H1 (cell line): ENCODE data around the gene ENKUR. TPM values are rescaled to one million over a fixed set of nuclear protein-coding genes. Genes with fewer than 3 reads are reported as not detected.

Experiments
- CTCF ChIA-PET: fragments of 300-600 bp; sonication (Branson Sonifier 250); formaldehyde crosslinking; loops from one replicate; lab custom pipeline; 2021; ENCODE audit not compliant: partially characterized antibody; lab: Charles Lee
- POLR2A ChIA-PET: fragments of 300-600 bp; sonication (Branson Sonifier 250); formaldehyde crosslinking; loops from one replicate; lab custom pipeline; 2021; ENCODE audit warnings: inconsistent platforms; ENCODE audit not compliant: partially characterized antibody; lab: Charles Lee
- DNase-seq, 2 experiments: peaks; one replicate each; pipeline versions ENCODE4 v3.0.0 to v3.0.0-alpha.2; 2010 to 2022; ENCODE audit warnings: low spot score in 2 of 2, low read depth in 1 of 2, mixed read lengths in 1 of 2
- FAIRE-seq: peaks from 2 replicates; lab custom pipeline; 2011; peaks lifted over from hg19 to GRCh38; lab: Jason Lieb, UNC
- H2AFZ ChIP-seq: 2 replicates; pipeline ENCODE4 v1.8.1; 2012; ENCODE audit warnings: low read length, inconsistent platforms
- H2AK5ac ChIP-seq: 2 replicates; pipeline ENCODE4 v1.6.1; 2013; ENCODE audit warnings: low read depth, low read length
- H2BK120ac ChIP-seq: replicated peaks from 2 replicates; pipeline ENCODE3; 2013; ENCODE audit warnings: low read depth, low read length, inconsistent platforms
- H2BK12ac ChIP-seq: 2 replicates; pipeline ENCODE4 v1.6.1; 2013; ENCODE audit warnings: low read depth, low read length
- H2BK15ac ChIP-seq: 2 replicates; pipeline ENCODE4 v1.6.1; 2013; ENCODE audit warnings: low read length
- H2BK20ac ChIP-seq: 2 replicates; pipeline ENCODE4 v1.6.1; 2013; ENCODE audit warnings: low read length
- H2BK5ac ChIP-seq: 2 replicates; pipeline ENCODE4 v1.6.1; 2013; ENCODE audit warnings: low read depth, low read length
- H3K14ac ChIP-seq: 2 replicates; pipeline ENCODE4 v1.6.1; 2013; ENCODE audit warnings: inconsistent platforms; ENCODE audit not compliant: insufficient read length
- H3K18ac ChIP-seq: 2 replicates; pipeline ENCODE4 v1.6.1; 2013; ENCODE audit warnings: low read length; ENCODE audit errors: extremely low read depth
- H3K23ac ChIP-seq: 2 replicates; pipeline ENCODE4 v1.6.1; 2013; ENCODE audit warnings: inconsistent platforms; ENCODE audit not compliant: insufficient read length
- H3K23me2 ChIP-seq: 2 replicates; pipeline ENCODE4 v1.6.1; 2013; ENCODE audit warnings: low read depth, low read length
- H3K27ac ChIP-seq: 2 replicates; pipeline ENCODE4 v1.6.1; 2011; ENCODE audit warnings: low read depth, low read length, inconsistent platforms
- H3K27me3 ChIP-seq, 4 experiments: replicated peaks in 1 of 4; 1 replicate in 1 of 4; 2 replicates in 3 of 4; pipeline versions ENCODE4 v1.6.1 to v1.8.1; 2011 to 2013; ENCODE audit warnings: low read length in 3 of 4, mild to moderate bottlenecking in 3 of 4, inconsistent platforms in 2 of 4, mixed read lengths in 2 of 4, moderate library complexity in 1 of 4; ENCODE audit not compliant: control insufficient read depth in 3 of 4, insufficient read depth in 3 of 4; ENCODE audit errors: extremely low read depth in 1 of 4
- H3K36me3 ChIP-seq, 4 experiments: 2 replicates each; pipeline versions ENCODE4 v1.6.1 to v1.8.1; 2011 to 2013; ENCODE audit warnings: mild to moderate bottlenecking in 4 of 4, low read length in 3 of 4, moderate library complexity in 2 of 4, control low read depth in 1 of 4, inconsistent platforms in 1 of 4; ENCODE audit not compliant: insufficient read depth in 4 of 4, control insufficient read depth in 2 of 4
- H3K4ac ChIP-seq: replicated peaks from 2 replicates; pipeline ENCODE3; 2013; ENCODE audit warnings: low read length, low read depth, mixed read lengths, inconsistent platforms; ENCODE audit not compliant: insufficient read length
- H3K4me1 ChIP-seq, 4 experiments: replicated peaks in 1 of 4; 1 replicate in 1 of 4; 2 replicates in 3 of 4; pipeline versions ENCODE4 v1.6.1 to v1.8.1; 2011 to 2013; ENCODE audit warnings: low read length in 3 of 4, inconsistent platforms in 2 of 4, mixed read lengths in 1 of 4; ENCODE audit not compliant: insufficient read depth in 4 of 4, control insufficient read depth in 3 of 4
- H3K4me2 ChIP-seq, 2 experiments: 2 replicates each; pipeline versions ENCODE4 v1.6.1 to v1.8.1; 2011 to 2013; ENCODE audit warnings: low read depth in 2 of 2, low read length in 2 of 2, control low read depth in 1 of 2, inconsistent platforms in 1 of 2, mild to moderate bottlenecking in 1 of 2; ENCODE audit not compliant: insufficient read depth in 1 of 2
- H3K4me3 ChIP-seq, 4 experiments: fragments of 200-600, 300-600 bp in 1 of 4; sonication (generic), shearing (Covaris generic), sonication (Bioruptor Twin) in 1 of 4; 2 replicates each; pipeline versions ENCODE4 v1.5.1 to v1.8.1; 2011 to 2016; ENCODE audit warnings: low read length in 4 of 4, low read depth in 3 of 4, control low read depth in 2 of 4, inconsistent platforms in 2 of 4, mild to moderate bottlenecking in 2 of 4, mixed read lengths in 1 of 4, moderate library complexity in 1 of 4; ENCODE audit not compliant: insufficient read depth in 2 of 4; ENCODE audit errors: extremely low read depth in 1 of 4
- H3K56ac ChIP-seq: replicated peaks from 2 replicates; pipeline ENCODE3; 2013; ENCODE audit warnings: low read depth, mild to moderate bottlenecking, mixed read lengths, low read length, inconsistent platforms; ENCODE audit not compliant: insufficient read length
- H3K79me1 ChIP-seq: 2 replicates; pipeline ENCODE4 v1.6.1; 2013; ENCODE audit warnings: low read depth, low read length, control low read depth
- H3K79me2 ChIP-seq, 2 experiments: 2 replicates each; pipeline versions ENCODE4 v1.6.1 to v1.8.1; 2012 to 2013; ENCODE audit warnings: low read length in 2 of 2, mild to moderate bottlenecking in 2 of 2, inconsistent platforms in 1 of 2; ENCODE audit not compliant: insufficient read depth in 2 of 2, control insufficient read depth in 1 of 2
- H3K9ac ChIP-seq, 4 experiments: replicated peaks in 1 of 4; 1 replicate in 1 of 4; 2 replicates in 3 of 4; pipeline versions ENCODE4 v1.6.1 to v1.8.1; 2011 to 2013; ENCODE audit warnings: low read depth in 3 of 4, low read length in 3 of 4, control low read depth in 2 of 4, mild to moderate bottlenecking in 2 of 4, moderate library complexity in 2 of 4, inconsistent platforms in 1 of 4; ENCODE audit errors: extremely low read depth in 1 of 4
- H3K9me3 ChIP-seq, 2 experiments: 2 replicates each; pipeline versions ENCODE4 v1.6.1 to v1.8.1; 2012 to 2013; ENCODE audit warnings: mild to moderate bottlenecking in 2 of 2, moderate library complexity in 2 of 2, control low read depth in 1 of 2, inconsistent platforms in 1 of 2, low read depth in 1 of 2, low read length in 1 of 2, mixed read lengths in 1 of 2; ENCODE audit not compliant: insufficient read depth in 2 of 2
- H4K20me1 ChIP-seq, 2 experiments: replicated peaks in 1 of 2; 2 replicates each; pipeline versions ENCODE3 to v1.8.1; 2011 to 2013; ENCODE audit warnings: inconsistent platforms in 2 of 2, low read length in 2 of 2, mild to moderate bottlenecking in 1 of 2; ENCODE audit not compliant: insufficient read depth in 2 of 2, control insufficient read depth in 1 of 2
- H4K5ac ChIP-seq: 2 replicates; pipeline ENCODE4 v1.6.1; 2013; ENCODE audit warnings: low read length, low read depth, mixed read lengths, inconsistent platforms; ENCODE audit not compliant: insufficient read length
- H4K8ac ChIP-seq: 2 replicates; pipeline ENCODE4 v1.8.0; 2013; ENCODE audit warnings: mild to moderate bottlenecking, moderate library complexity, low read length, inconsistent platforms; ENCODE audit not compliant: insufficient read depth; ENCODE audit errors: extremely low read depth
- H4K91ac ChIP-seq: replicated peaks from 2 replicates; pipeline ENCODE3; 2013; ENCODE audit warnings: low read length, mixed read lengths, inconsistent platforms; ENCODE audit not compliant: insufficient read length
- BRCA1 ChIP-seq: IDR thresholded peaks from 2 replicates; pipeline ENCODE4 v1.6.1; 2012; ENCODE audit warnings: low read depth, low read length, improper control_type of control experiment
- CTCF ChIP-seq, 3 experiments: IDR thresholded peaks; 1 replicate in 2 of 3; 2 replicates in 1 of 3; pipeline versions ENCODE4 v1.5.1 to v1.6.1; 2011; ENCODE audit warnings: low read length in 3 of 3, mild to moderate bottlenecking in 3 of 3, inconsistent platforms in 2 of 3, low read depth in 1 of 3, moderate library complexity in 1 of 3; ENCODE audit not compliant: insufficient read depth in 1 of 3; ENCODE audit errors: control extremely low read depth in 1 of 3
- EP300 ChIP-seq, 2 experiments: IDR thresholded peaks; 1 replicate in 1 of 2; 2 replicates in 1 of 2; pipeline ENCODE4 v1.6.1; 2011 to 2012; ENCODE audit warnings: low read depth in 2 of 2, low read length in 2 of 2, mild to moderate bottlenecking in 2 of 2, borderline replicate concordance in 1 of 2, inconsistent platforms in 1 of 2, moderate library complexity in 1 of 2
- FOSL1 ChIP-seq: IDR thresholded peaks from 2 replicates; pipeline ENCODE4 v1.6.1; 2011; ENCODE audit warnings: mild to moderate bottlenecking, low read depth, low read length, moderate library complexity; ENCODE audit not compliant: insufficient read depth
- GTF2F1 ChIP-seq: IDR thresholded peaks from 2 replicates; pipeline ENCODE4 v1.6.1; 2012; ENCODE audit warnings: low read depth, low read length, improper control_type of control experiment, borderline replicate concordance
- JUN ChIP-seq: IDR thresholded peaks from 2 replicates; pipeline ENCODE4 v1.6.1; 2011; ENCODE audit warnings: low read depth, mild to moderate bottlenecking, improper control_type of control experiment, low read length
- MAFK ChIP-seq: IDR thresholded peaks from 2 replicates; pipeline ENCODE4 v1.6.1; 2012; ENCODE audit warnings: low read depth, mild to moderate bottlenecking, improper control_type of control experiment, low read length
- POLR2A ChIP-seq, 2 experiments: IDR thresholded peaks; 1 replicate in 1 of 2; 2 replicates in 1 of 2; pipeline ENCODE4 v1.6.1; 2011; ENCODE audit warnings: low read depth in 2 of 2, low read length in 2 of 2, mild to moderate bottlenecking in 2 of 2; ENCODE audit errors: control extremely low read depth in 1 of 2
- RBBP5 ChIP-seq: IDR thresholded peaks from 2 replicates; pipeline ENCODE4 v1.7.1; 2012; ENCODE audit warnings: low read depth, mild to moderate bottlenecking, inconsistent platforms, low read length, moderate library complexity, borderline replicate concordance
- SP2 ChIP-seq: IDR thresholded peaks from 2 replicates; pipeline ENCODE4 v1.6.1; 2012; ENCODE audit warnings: mild to moderate bottlenecking, low read length, inconsistent platforms
- SP4 ChIP-seq: IDR thresholded peaks from 2 replicates; pipeline ENCODE4 v1.6.1; 2012; ENCODE audit warnings: low read length, inconsistent platforms
- TAF1 ChIP-seq: IDR thresholded peaks from 2 replicates; pipeline ENCODE4 v1.6.1; 2011; ENCODE audit warnings: mild to moderate bottlenecking, low read depth, low read length
- TEAD4 ChIP-seq: IDR thresholded peaks from 2 replicates; pipeline ENCODE4 v1.6.1; 2012; ENCODE audit warnings: low read depth, low read length, inconsistent platforms, mixed read lengths
- WGBS, 2 experiments: shearing (Covaris generic) in 1 of 2; methylation state at CpG; one replicate each; pipeline versions ENCODE4 v1.1.6 to v1.1.7; 2013 to 2015; ENCODE audit warnings: low lambda C conversion rate in 2 of 2, mixed read lengths in 2 of 2, inconsistent platforms in 1 of 2, low coverage in 1 of 2, missing lambda C conversion rate in 1 of 2; ENCODE audit not compliant: insufficient replicate concordance in 2 of 2, insufficient coverage in 1 of 2, insufficient read length in 1 of 2; ENCODE audit errors: extremely low coverage in 1 of 2, missing lambda C conversion rate in 1 of 2; 5-methylcytosine and 5-hydroxymethylcytosine counted together
- polyA plus RNA-seq, 7 experiments: library from polyadenylated mRNA; depleted of rRNA in 3 of 7; stranded (reverse) in 5 of 7; unstranded in 2 of 7; fragments of >200 nt in 5 of 7; fragments of 200-250 nt in 2 of 7; gene quantifications; 1 replicate in 5 of 7; 2 replicates in 1 of 7; 4 replicates in 1 of 7; pipeline versions ENCODE4 v1.2.1 to v1.2.3, GENCODE V29; 2011 to 2013; ENCODE audit warnings: missing spikeins in 2 of 7, mixed read lengths in 2 of 7
- total RNA-seq: library from RNA; stranded (reverse); fragmentation: NEBNext Ultra II Directional; extraction: Animal tissue kit (Norgen Biotek cat#: 25700); gene quantifications from 2 replicates; pipeline ENCODE4 v1.2.1, GENCODE V29; 2021

ENKUR gene
- total and polyA plus RNA-seq, 2 of the 8 experiments (the other 6 are each of a cell fraction or from before 2014, with no cell fraction given) = not detected

- peaks cover 1 to 5% (median 4%) of the 10 kb centered on the region in 4 experiments; a peak in 4 of 7 replicates for H3K4me1 ChIP-seq
- H3K27ac ChIP-seq = no peak overlapping the region
- no peak for TF ChIP-seq JUN
- no peak for TF ChIP-seq SP2
- TF ChIP-seq RBBP5 = no peak
- TF ChIP-seq CTCF (IDR thresholded peaks at IDR 0.05; ENCODE audit: control extremely low read depth in 1 of 3, insufficient read depth in 1 of 3, low read depth in 1 of 3, low read length in 3 of 3) = no peak
- no peak for TF ChIP-seq FOSL1
- TF ChIP-seq SP4 = no peak
- no peak for TF ChIP-seq TAF1
- no peak for TF ChIP-seq TEAD4
- TF ChIP-seq MAFK = no peak
- TF ChIP-seq GTF2F1 = no peak
- TF ChIP-seq EP300 (IDR thresholded peaks at IDR 0.05; ENCODE audit: borderline replicate concordance in 1 of 2, low read depth in 2 of 2, low read length in 2 of 2) = no peak
- TF ChIP-seq BRCA1 = no peak
- TF ChIP-seq POLR2A (IDR thresholded peaks at IDR 0.05; ENCODE audit: control extremely low read depth in 1 of 2, low read depth in 2 of 2, low read length in 2 of 2) = no peak
Observed at GRCh38 chr10:25063157-25063556, 47.2 kb upstream of the ENKUR start.

More at GRCh38 chr10:25063157-25063556, 47.2 kb upstream of the ENKUR start:
- H3K36me3 ChIP-seq = no peaks in the 10 kb centered on the region
- H3K27me3 ChIP-seq = peaks cover 4 to 19% (median 15%) of the 10 kb centered on the region in 4 experiments; a peak in 6 of 7 replicates
- no peak overlapping the region for H3K4me3 ChIP-seq
- no peak overlapping the region for H4K5ac ChIP-seq
- no peak overlapping the region for H4K8ac ChIP-seq
- no peak overlapping the region for H2BK120ac ChIP-seq
- no peak for DNase-seq
- H2AFZ ChIP-seq = no peak overlapping the region
- no peak overlapping the region for H3K14ac ChIP-seq
- no peak overlapping the region for H4K91ac ChIP-seq
- no peak overlapping the region for H3K56ac ChIP-seq
- no peaks in the 10 kb centered on the region for H3K9me3 ChIP-seq
- H2BK12ac ChIP-seq = no peak overlapping the region
- H2BK20ac ChIP-seq = no peak overlapping the region
- CTCF ChIA-PET = interaction anchor here (0.9 to 1.4 kb wide), 3 partner anchors 17 to 50 kb away, joined by 3 read pairs; no protein-coding TSS in a partner anchor
- no peak overlapping the region for H3K9ac ChIP-seq
- no peaks in the 10 kb centered on the region for H3K79me2 ChIP-seq
- H2BK15ac ChIP-seq = no peak overlapping the region
- H3K4me2 ChIP-seq = no peak overlapping the region
- no peak overlapping the region for H2AK5ac ChIP-seq
- H3K23me2 ChIP-seq = no peaks in the 10 kb centered on the region
- H4K20me1 ChIP-seq = no peaks in the 10 kb centered on the region
- POLR2A ChIA-PET = no interaction called here
- FAIRE-seq = no peak
- 83% methylated on average over 1 of the region's 1 CpG; no CpG with 5 or more reads in 1 of the 2 experiments for WGBS, 2 experiments
- no peaks in the 10 kb centered on the region for H3K79me1 ChIP-seq
- H3K4ac ChIP-seq = no peak overlapping the region
- no peak overlapping the region for H3K18ac ChIP-seq
- no peak overlapping the region for H3K23ac ChIP-seq
- H2BK5ac ChIP-seq = no peak overlapping the region
